K562 (cell line): ENCODE results near the gene RAI1. TPM values are rescaled to one million over a fixed set of nuclear protein-coding genes. Genes with fewer than 3 reads are reported as not detected.

Experiments
- ATAC-seq: fragments of 200-7000 bp; cut with Tn5 transposase; 3 replicates; pipeline ENCODE4 v1.9.1; 2020; ENCODE audit warnings: moderate library complexity
- BruUV-seq: library from RNA; stranded (reverse); fragments of 400-500 nt; replicated peaks from 2 replicates; lab custom pipeline; 2021; lab: Mats Ljungman, UMichigan
- CTCF ChIA-PET: fragments of 300-600 bp; formaldehyde crosslinking; extraction: SDS; loops from one replicate; lab custom pipeline; 2021; ENCODE audit warnings: low intra/inter-chr PET ratio; lab: Yijun Ruan, JAX
- POLR2A ChIA-PET: fragments of 300-600, 350-650 bp; sonication (Branson Sonifier 250); formaldehyde crosslinking; extraction: SDS; loops from one replicate; lab custom pipeline; 2021; ENCODE audit warnings: antibody characterized with exemption, inconsistent platforms; lab: Yijun Ruan, JAX
- DNase-seq, 4 experiments: peaks; one replicate each; pipeline versions ENCODE4 v3.0.0 to v3.0.0-alpha.2; 2011 to 2018; ENCODE audit warnings: low spot score in 3 of 4, mixed read lengths in 3 of 4; ENCODE audit errors: extremely low read depth in 1 of 4
- FAIRE-seq: peaks from 2 replicates; lab custom pipeline; 2011; peaks lifted over from hg19 to GRCh38; lab: Jason Lieb, UNC
- H2AFZ ChIP-seq: 2 replicates; pipeline ENCODE4 v1.6.0; 2011; ENCODE audit warnings: low read depth, low read length, control low read depth, inconsistent platforms
- H3K27ac ChIP-seq: fragments of 200-600 bp; 3 replicates; pipeline ENCODE4 v1.8.0; 2011; ENCODE audit warnings: low read depth, mild to moderate bottlenecking, control low read depth, inconsistent platforms, low read length, moderate library complexity, mixed read lengths; ENCODE audit errors: extremely low read depth
- H3K27me3 ChIP-seq, 2 experiments: fragments of 300-600 bp in 1 of 2; 2 replicates in 1 of 2; 3 replicates in 1 of 2; pipeline versions ENCODE4 v1.6.0 to v1.8.0; 2011; ENCODE audit warnings: inconsistent platforms in 2 of 2, low read length in 2 of 2, mild to moderate bottlenecking in 1 of 2, mixed read lengths in 1 of 2, moderate library complexity in 1 of 2; ENCODE audit not compliant: control insufficient read depth in 2 of 2, insufficient read depth in 2 of 2
- H3K36me3 ChIP-seq: fragments of 300-600 bp; 3 replicates; pipeline ENCODE4 v1.8.0; 2011; ENCODE audit warnings: mild to moderate bottlenecking, low read length, inconsistent platforms; ENCODE audit not compliant: control insufficient read depth, insufficient read depth
- H3K4me1 ChIP-seq, 2 experiments: fragments of 200-600 bp in 1 of 2; replicated peaks in 1 of 2; 2 replicates in 1 of 2; 3 replicates in 1 of 2; pipeline versions ENCODE4 v1.5.1 to v1.8.0; 2011; ENCODE audit warnings: inconsistent platforms in 2 of 2, low read length in 2 of 2, mild to moderate bottlenecking in 1 of 2, mixed read lengths in 1 of 2, moderate library complexity in 1 of 2; ENCODE audit not compliant: control insufficient read depth in 2 of 2, insufficient read depth in 2 of 2
- H3K4me2 ChIP-seq: 2 replicates; pipeline ENCODE4 v1.6.1; 2011; ENCODE audit warnings: low read length, control low read depth, inconsistent platforms, mixed read lengths; ENCODE audit not compliant: insufficient read depth
- H3K4me3 ChIP-seq: fragments of 200-600 bp; sonication (generic), shearing (Covaris generic); 2 replicates; pipeline ENCODE4 v1.5.1; 2016; ENCODE audit warnings: control low read depth, inconsistent platforms
- H3K79me2 ChIP-seq: fragments of 200-600 bp; 3 replicates; pipeline ENCODE4 v1.8.0; 2011; ENCODE audit warnings: low read length, inconsistent platforms; ENCODE audit not compliant: control insufficient read depth, insufficient read depth
- H3K9ac ChIP-seq, 2 experiments: 2 replicates each; pipeline versions ENCODE4 v1.6.0 to v1.6.1; 2011; ENCODE audit warnings: low read depth in 2 of 2, low read length in 2 of 2, control low read depth in 1 of 2, inconsistent platforms in 1 of 2, mild to moderate bottlenecking in 1 of 2, mixed read lengths in 1 of 2; ENCODE audit not compliant: insufficient read depth in 1 of 2
- H3K9me1 ChIP-seq: one replicate; pipeline ENCODE4 v1.6.0; 2011; ENCODE audit warnings: inconsistent platforms, mild to moderate bottlenecking, low read length, moderate library complexity; ENCODE audit not compliant: control insufficient read depth, insufficient read depth
- H3K9me3 ChIP-seq: replicated peaks from 2 replicates; pipeline ENCODE4 v1.5.1; 2011; ENCODE audit warnings: low read depth, low read length, inconsistent platforms; ENCODE audit not compliant: control insufficient read depth, insufficient read depth
- H4K20me1 ChIP-seq: replicated peaks from 2 replicates; pipeline ENCODE4 v1.6.1; 2011; ENCODE audit warnings: low read length, inconsistent platforms, mixed read lengths; ENCODE audit not compliant: control insufficient read depth, insufficient read depth
- BCOR ChIP-seq: fragments of 450-650 bp; IDR thresholded peaks from 2 replicates; pipeline ENCODE4 v1.6.1; 2016
- FOS ChIP-seq: IDR thresholded peaks from 3 replicates; pipeline ENCODE4 v1.6.1; 2011; ENCODE audit not compliant: insufficient read length; ENCODE audit errors: extremely low read depth
- FOXA3 ChIP-seq, 2 experiments: fragments of 450-650 bp in 1 of 2; sonication (generic) in 1 of 2; formaldehyde crosslinking; IDR thresholded peaks in 1 of 2; conservative IDR thresholded peaks in 1 of 2; 2 replicates each; pipeline versions ENCODE4 v1.4.0 to v1.8.0; 2020 to 2022; ENCODE audit warnings: mild to moderate bottlenecking in 2 of 2, missing genetic modification reagents in 1 of 2
- KDM1A ChIP-seq, 2 experiments: fragments of 450-650 bp; IDR thresholded peaks; 2 replicates each; pipeline ENCODE4 v1.6.1; 2016; ENCODE audit warnings: mild to moderate bottlenecking in 2 of 2
- MEIS2 ChIP-seq: fragments of 450-650 bp; IDR thresholded peaks from 2 replicates; pipeline ENCODE4 v1.6.1; 2014; ENCODE audit warnings: mild to moderate bottlenecking; ENCODE audit not compliant: partially characterized antibody
- RAD51 ChIP-seq: fragments of 450-650 bp; IDR thresholded peaks from 2 replicates; pipeline ENCODE4 v1.7.1; 2016; ENCODE audit warnings: low read depth, mild to moderate bottlenecking, borderline replicate concordance
- RBM15 ChIP-seq: fragments of 200-400 bp; formaldehyde crosslinking; IDR thresholded peaks from 2 replicates; pipeline ENCODE4 v1.6.1; 2018; ENCODE audit warnings: mild to moderate bottlenecking, low read length, moderate library complexity; ENCODE audit not compliant: insufficient read depth
- RBM25 ChIP-seq: fragments of 200-400 bp; formaldehyde crosslinking; IDR thresholded peaks from 2 replicates; pipeline ENCODE4 v1.6.1; 2018; ENCODE audit warnings: low read length, low read depth, moderate library complexity; ENCODE audit not compliant: severe bottlenecking
- RCOR1 ChIP-seq, 2 experiments: IDR thresholded peaks; 2 replicates each; pipeline ENCODE4 v1.6.1; 2012; ENCODE audit warnings: low read depth in 2 of 2, low read length in 2 of 2, borderline replicate concordance in 1 of 2, improper control_type of control experiment in 1 of 2
- SMARCA5 ChIP-seq: fragments of 450-650 bp; IDR thresholded peaks from 2 replicates; pipeline ENCODE4 v1.6.1; 2016
- SMARCE1 ChIP-seq: fragments of 450-650 bp; IDR thresholded peaks from 2 replicates; pipeline ENCODE4 v1.7.1; 2016; ENCODE audit warnings: mild to moderate bottlenecking
- ZFP36 ChIP-seq: fragments of 150-350 bp; IDR thresholded peaks from 2 replicates; pipeline ENCODE4 v1.6.1; 2018; ENCODE audit warnings: low read length, low read depth; ENCODE audit not compliant: partially characterized antibody
- ZNF146 ChIP-seq: IDR thresholded peaks from one replicate; pipeline ENCODE4 v1.6.1; 2018; ENCODE audit warnings: missing compliant biosample characterization; ENCODE audit not compliant: unreplicated experiment
- ZNF263 ChIP-seq: sonication (generic); formaldehyde crosslinking; IDR thresholded peaks from 2 replicates; pipeline ENCODE4 v1.8.0; 2022; ENCODE audit warnings: mild to moderate bottlenecking, missing genetic modification reagents, borderline replicate concordance
- ZNF75A ChIP-seq: fragments of 450-650 bp; formaldehyde crosslinking; IDR thresholded peaks from 2 replicates; pipeline ENCODE4 v1.4.0; 2020; ENCODE audit warnings: mild to moderate bottlenecking
- ZSCAN32 ChIP-seq: fragments of 450-650 bp; formaldehyde crosslinking; IDR thresholded peaks from 2 replicates; pipeline ENCODE4 v1.4.0; 2020; ENCODE audit warnings: mild to moderate bottlenecking, moderate library complexity
- WGBS: fragments of 100-300 bp; shearing (Covaris generic); methylation state at CpG from one replicate; pipeline ENCODE4 v1.1.6; 2016; ENCODE audit warnings: low coverage, mixed read lengths; ENCODE audit not compliant: insufficient coverage; ENCODE audit errors: missing lambda C conversion rate; 5-methylcytosine and 5-hydroxymethylcytosine counted together
- in situ Hi-C: fragments of 300-500 bp; cut with MboI; formaldehyde crosslinking; loops from 4 replicates; pipeline ENCODE4 v1.15.0; 2018; ENCODE audit warnings: inconsistent platforms, mixed read lengths
- intact Hi-C: fragments of 100-400 bp; cut with micrococcal nuclease; formaldehyde crosslinking; loops from 2 replicates; pipeline ENCODE4 v1.14.2; 2022
- polyA plus RNA-seq, 8 experiments: library from polyadenylated mRNA; depleted of rRNA in 4 of 8; stranded (reverse) in 5 of 8; unstranded in 3 of 8; fragments of >200 nt; fragmentation: Nextera tagmentation in 2 of 8; fragmentation: Illumina TruSeq in 1 of 8; extraction: Ambion mirVana in 2 of 8; extraction: Trizol in 1 of 8; gene quantifications; 2 replicates each; pipeline versions ENCODE4 v1.2.1 to v1.2.3, GENCODE V29; 2011 to 2014; ENCODE audit warnings: inconsistent platforms in 1 of 8, missing spikeins in 1 of 8
- total RNA-seq, 7 experiments: library from RNA; depleted of rRNA in 6 of 7; stranded (reverse); fragments of >200 nt in 6 of 7; fragmentation: Illumina TruSeq in 2 of 7; extraction: Trizol in 2 of 7; gene quantifications; 2 replicates each; pipeline versions ENCODE4 v1.2.1 to v1.2.3, GENCODE V29; 2011 to 2021; ENCODE audit warnings: low replicate concordance in 1 of 7
- TF ChIP-seq, protein P1 (sequence below): conservative IDR thresholded peaks from 2 replicates; pipeline ENCODE4 v1.6.1; 2011; ENCODE audit warnings: low read depth, mild to moderate bottlenecking, low read length; ENCODE audit not compliant: control insufficient read depth
- TF ChIP-seq, protein P2 (sequence below): fragments of 450-650 bp; IDR thresholded peaks from 2 replicates; pipeline ENCODE4 v1.6.1; 2017; ENCODE audit warnings: mild to moderate bottlenecking, moderate library complexity
- TF ChIP-seq, protein P3 (sequence below): sonication (generic); formaldehyde crosslinking; IDR thresholded peaks from 2 replicates; pipeline ENCODE4 v1.8.1; 2023; ENCODE audit warnings: mild to moderate bottlenecking, missing genetic modification reagents

Gene RAI1
- total and polyA plus RNA-seq, 9 of the 15 experiments (the other 6 are each of a cell fraction or from before 2014, with no cell fraction given), result 0.68 to 19.9 (median 5.5) TPM

DNA sequence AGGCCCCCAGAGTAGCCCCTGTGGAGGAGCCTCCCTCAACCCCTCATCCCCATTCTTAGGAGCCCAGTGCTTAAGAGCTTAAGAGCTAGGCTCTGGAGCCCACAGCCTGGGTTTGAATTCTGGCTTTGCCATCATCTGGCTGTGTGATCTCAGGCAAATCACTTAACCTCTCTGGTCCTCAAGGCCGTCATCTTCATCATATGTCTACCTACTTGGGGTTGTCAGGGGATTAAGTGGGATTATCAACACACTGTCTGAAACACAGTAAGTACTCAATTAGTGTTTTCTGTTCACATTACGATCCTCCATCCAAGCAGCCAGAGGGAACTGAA is 150.7 kb downstream of the RAI1 start:
- peaks cover 96% of the 10 kb centered on the region for H3K79me2 ChIP-seq
- ATAC-seq (no peak), DNase-seq (no peak), FAIRE-seq (no peak)
- H3K9me3 ChIP-seq, result no peaks in the 10 kb centered on the region
- H3K4me2 ChIP-seq, result no peak overlapping the region
- no peak overlapping the region for H3K4me3 ChIP-seq
- BruUV-seq, result no TSS peak
- H3K36me3 ChIP-seq, result peaks cover 73% of the 10 kb centered on the region; the same call in 2 of the 3 replicates
- in situ Hi-C loops (no loop called here), intact Hi-C loops (no loop called here)
- no peak overlapping the region; the same call in 2 of the 3 replicates for H3K27ac ChIP-seq
- H3K4me1 ChIP-seq, result peaks cover 42 to 53% of the 10 kb centered on the region in 2 experiments; a peak in 4 of 5 replicates
- H3K9ac ChIP-seq, result peak overlapping the region in 1 of 2 experiments; percentile 53; a peak in 2 of 4 replicates
- no peak overlapping the region for H2AFZ ChIP-seq
- no peaks in the 10 kb centered on the region for H3K27me3 ChIP-seq
- ChIA-PET POLR2A (interaction anchor here (0.5 to 2.2 kb wide), 3 partner anchors 11 to 87 kb away, joined by 3 to 9 read pairs (median 3); no protein-coding TSS in a partner anchor), CTCF (no interaction called here)
- TF ChIP-seq KDM1A (IDR thresholded peaks at IDR 0.05), result peak; percentile 47; a peak in 3 of 4 replicates
- TF ChIP-seq, protein P1, sequence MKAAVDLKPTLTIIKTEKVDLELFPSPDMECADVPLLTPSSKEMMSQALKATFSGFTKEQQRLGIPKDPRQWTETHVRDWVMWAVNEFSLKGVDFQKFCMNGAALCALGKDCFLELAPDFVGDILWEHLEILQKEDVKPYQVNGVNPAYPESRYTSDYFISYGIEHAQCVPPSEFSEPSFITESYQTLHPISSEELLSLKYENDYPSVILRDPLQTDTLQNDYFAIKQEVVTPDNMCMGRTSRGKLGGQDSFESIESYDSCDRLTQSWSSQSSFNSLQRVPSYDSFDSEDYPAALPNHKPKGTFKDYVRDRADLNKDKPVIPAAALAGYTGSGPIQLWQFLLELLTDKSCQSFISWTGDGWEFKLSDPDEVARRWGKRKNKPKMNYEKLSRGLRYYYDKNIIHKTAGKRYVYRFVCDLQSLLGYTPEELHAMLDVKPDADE, result no peak
- no peak for TF ChIP-seq ZNF75A (CRISPR knock-in tag)
- peak; percentile 80 for TF ChIP-seq BCOR
- TF ChIP-seq FOXA3 (CRISPR knock-in tag; conservative IDR thresholded peaks at IDR 0.05 in 1 of 2, IDR thresholded peaks at IDR 0.05 in 1 of 2), result 0 out of 4 replicates have a peak, but pooled peaks of 1 of the 2 experiments have one; percentile 44
- peak; percentile 83 for TF ChIP-seq ZFP36
- TF ChIP-seq SMARCA5, result 0 out of 2 replicates have a peak, but pooled peaks have one; percentile 18
- TF ChIP-seq ZNF146, result peak; percentile 3
- no peak for TF ChIP-seq RBM15
- no peak for TF ChIP-seq MEIS2
- no peak for TF ChIP-seq ZNF263 (CRISPR knock-in tag)
- no peak for TF ChIP-seq RAD51
- no peak for TF ChIP-seq FOS
- no peak for TF ChIP-seq ZSCAN32
- peak; percentile 86 for TF ChIP-seq RBM25
- TF ChIP-seq, protein P2, sequence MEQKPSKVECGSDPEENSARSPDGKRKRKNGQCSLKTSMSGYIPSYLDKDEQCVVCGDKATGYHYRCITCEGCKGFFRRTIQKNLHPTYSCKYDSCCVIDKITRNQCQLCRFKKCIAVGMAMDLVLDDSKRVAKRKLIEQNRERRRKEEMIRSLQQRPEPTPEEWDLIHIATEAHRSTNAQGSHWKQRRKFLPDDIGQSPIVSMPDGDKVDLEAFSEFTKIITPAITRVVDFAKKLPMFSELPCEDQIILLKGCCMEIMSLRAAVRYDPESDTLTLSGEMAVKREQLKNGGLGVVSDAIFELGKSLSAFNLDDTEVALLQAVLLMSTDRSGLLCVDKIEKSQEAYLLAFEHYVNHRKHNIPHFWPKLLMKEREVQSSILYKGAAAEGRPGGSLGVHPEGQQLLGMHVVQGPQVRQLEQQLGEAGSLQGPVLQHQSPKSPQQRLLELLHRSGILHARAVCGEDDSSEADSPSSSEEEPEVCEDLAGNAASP, result no peak
- TF ChIP-seq, protein P3, sequence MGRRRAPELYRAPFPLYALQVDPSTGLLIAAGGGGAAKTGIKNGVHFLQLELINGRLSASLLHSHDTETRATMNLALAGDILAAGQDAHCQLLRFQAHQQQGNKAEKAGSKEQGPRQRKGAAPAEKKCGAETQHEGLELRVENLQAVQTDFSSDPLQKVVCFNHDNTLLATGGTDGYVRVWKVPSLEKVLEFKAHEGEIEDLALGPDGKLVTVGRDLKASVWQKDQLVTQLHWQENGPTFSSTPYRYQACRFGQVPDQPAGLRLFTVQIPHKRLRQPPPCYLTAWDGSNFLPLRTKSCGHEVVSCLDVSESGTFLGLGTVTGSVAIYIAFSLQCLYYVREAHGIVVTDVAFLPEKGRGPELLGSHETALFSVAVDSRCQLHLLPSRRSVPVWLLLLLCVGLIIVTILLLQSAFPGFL (CRISPR knock-in tag), result no peak
- TF ChIP-seq SMARCE1, result no peak
- 0 out of 4 replicates have a peak, but pooled peaks of 1 of the 2 experiments have one; percentile 17 for TF ChIP-seq RCOR1 (IDR thresholded peaks at IDR 0.05; ENCODE audit: borderline replicate concordance in 1 of 2, low read depth in 2 of 2, low read length in 2 of 2)
- H4K20me1 ChIP-seq, result peaks cover 26% of the 10 kb centered on the region; the same call in 1 of the 2 replicates
- 75% methylated on average over 1 of the region's 2 CpGs for WGBS
- no peaks in the 10 kb centered on the region for H3K9me1 ChIP-seq
